GM19467 (cell line): ENCODE data around the gene TMEM25.
"Not testable (repeated sequence)": the region's sequence is repeated elsewhere in the genome, so short reads cannot be mapped to it uniquely, and the experiment has no call there.

Experiments used
- ATAC-seq: cut with Tn5 transposase; IDR thresholded peaks from one replicate; pipeline ENCODE4 v1.9.1; 2021; ENCODE audit warnings: mild to moderate bottlenecking, moderate library complexity; ENCODE audit not compliant: unreplicated experiment

TMEM25 gene

GRCh38 chr11:118530683-118531596 lies at the start of gene TMEM25:
Gene TMEM25, plus strand, starts transcription at chr11:118531192. Its CDS starts 610 bp downstream, at chr11:118531802.
- ATAC-seq: peak; percentile 51

GRCh38 chr11:118481238-118481637 lies 49.8 kb upstream of the TMEM25 start:
- not testable (repeated sequence) for ATAC-seq

- ATAC-seq: no peak
These were observed 46.6 kb upstream of the TMEM25 start for GRCh38 chr11:118484405-118484804.

GRCh38 chr11:118485273-118485672 lies 45.7 kb upstream of the TMEM25 start:
- ATAC-seq: no peak

- ATAC-seq: no peak
These were observed 42.4 kb upstream of the TMEM25 start for GRCh38 chr11:118488480-118489109.

GRCh38 chr11:118491041-118491440 lies 40.0 kb upstream of the TMEM25 start:
- ATAC-seq: no peak

- ATAC-seq: no peak
These were observed 33.2 kb upstream of the TMEM25 start for GRCh38 chr11:118497831-118498230.

GRCh38 chr11:118503216-118503615 lies 27.8 kb upstream of the TMEM25 start:
- ATAC-seq: no peak

- no peak for ATAC-seq
These were observed 19.4 kb upstream of the TMEM25 start for GRCh38 chr11:118511601-118512000.

- no peak for ATAC-seq
These were observed 16.9 kb upstream of the TMEM25 start for GRCh38 chr11:118514103-118514502.

GRCh38 chr11:118519549-118519948 lies 11.4 kb upstream of the TMEM25 start:
- no peak for ATAC-seq

- no peak for ATAC-seq
These were observed 9.1 kb upstream of the TMEM25 start for GRCh38 chr11:118521892-118522311.

GRCh38 chr11:118522571-118523072 lies 8.4 kb upstream of the TMEM25 start:
- ATAC-seq: no peak

- no peak for ATAC-seq
These were observed 6.6 kb upstream of the TMEM25 start for GRCh38 chr11:118524356-118524755.

- no peak for ATAC-seq
These were observed 6.1 kb upstream of the TMEM25 start for GRCh38 chr11:118524757-118525470.

GRCh38 chr11:118526688-118527087 lies 4.3 kb upstream of the TMEM25 start:
- no peak for ATAC-seq

- ATAC-seq: no peak
These were observed 3.9 kb upstream of the TMEM25 start, which contains the start of gene TTC36 for GRCh38 chr11:118527109-118527508. Gene TTC36, plus strand, starts transcription at chr11:118527474. Its CDS starts 21 bp downstream, at chr11:118527495.

GRCh38 chr11:118528511-118528910 lies 2.5 kb upstream of the TMEM25 start:
- ATAC-seq: no peak

GRCh38 chr11:118529584-118530175 lies 1.3 kb upstream of the TMEM25 start:
- no peak for ATAC-seq

GRCh38 chr11:118530180-118530682 lies 761 bp upstream of the TMEM25 start:
- ATAC-seq: no peak
